Neuronal stem cell (in vitro differentiated cells): Measurements from ENCODE around the gene MICU1.
"Not testable (repeated sequence)": the region's sequence is repeated elsewhere in the genome, so short reads cannot be mapped to it uniquely, and the experiment has no call there.

ENCODE experiments used
- DNase-seq: peaks from one replicate; pipeline ENCODE4 v3.0.0-alpha.2; 2013; ENCODE audit warnings: low spot score
- H2AFZ ChIP-seq: one replicate; pipeline ENCODE4 v1.6.1; 2013; ENCODE audit warnings: mild to moderate bottlenecking, low read length, inconsistent platforms
- H2AK5ac ChIP-seq: 2 replicates; pipeline ENCODE4 v1.6.1; 2013; ENCODE audit warnings: low read depth, mild to moderate bottlenecking, inconsistent platforms, low read length, moderate library complexity, mixed read lengths
- H2BK120ac ChIP-seq: 2 replicates; pipeline ENCODE4 v1.6.1; 2013; ENCODE audit warnings: low read depth, mild to moderate bottlenecking, inconsistent platforms, low read length, moderate library complexity, mixed read lengths
- H2BK12ac ChIP-seq: one replicate; pipeline ENCODE4 v1.6.1; 2013; ENCODE audit warnings: low read length, inconsistent platforms
- H2BK15ac ChIP-seq: 2 replicates; pipeline ENCODE4 v1.6.1; 2013; ENCODE audit warnings: mild to moderate bottlenecking, low read length, inconsistent platforms, mixed read lengths
- H2BK5ac ChIP-seq: one replicate; pipeline ENCODE4 v1.6.1; 2013; ENCODE audit warnings: inconsistent platforms, mild to moderate bottlenecking, low read length, moderate library complexity
- H3K14ac ChIP-seq: one replicate; pipeline ENCODE4 v1.6.1; 2013; ENCODE audit warnings: low read length, inconsistent platforms
- H3K18ac ChIP-seq: 2 replicates; pipeline ENCODE4 v1.6.1; 2013; ENCODE audit warnings: low read length, inconsistent platforms
- H3K23ac ChIP-seq: 2 replicates; pipeline ENCODE4 v1.6.1; 2013; ENCODE audit warnings: low read depth, mild to moderate bottlenecking, mixed read lengths, low read length, inconsistent platforms; ENCODE audit not compliant: poor library complexity
- H3K27ac ChIP-seq: replicated peaks from 3 replicates; pipeline ENCODE4 v1.5.1; 2013; ENCODE audit warnings: low read length, inconsistent platforms
- H3K27me3 ChIP-seq, 3 experiments: 2 replicates each; pipeline ENCODE4 v1.6.1; 2013; ENCODE audit warnings: low read length in 3 of 3, mild to moderate bottlenecking in 2 of 3, inconsistent platforms in 1 of 3, low read depth in 1 of 3, mixed read lengths in 1 of 3, moderate library complexity in 1 of 3; ENCODE audit not compliant: control insufficient read depth in 3 of 3, insufficient read depth in 3 of 3
- H3K36me3 ChIP-seq, 2 donors: replicated peaks in 1 of 2; 2 replicates each; pipeline ENCODE4 v1.6.1; 2013; ENCODE audit warnings: low read length in 2 of 2; ENCODE audit not compliant: control insufficient read depth in 2 of 2, insufficient read depth in 2 of 2
- H3K4ac ChIP-seq: 2 replicates; pipeline ENCODE4 v1.6.1; 2013; ENCODE audit warnings: inconsistent platforms, mild to moderate bottlenecking, low read length, moderate library complexity
- H3K4me1 ChIP-seq, 2 donors: 1 replicate in 1 of 2; 2 replicates in 1 of 2; pipeline ENCODE4 v1.6.1; 2013; ENCODE audit warnings: low read length in 2 of 2, low read depth in 1 of 2; ENCODE audit not compliant: control insufficient read depth in 2 of 2, insufficient read depth in 1 of 2
- H3K4me2 ChIP-seq: one replicate; pipeline ENCODE4 v1.6.1; 2013; ENCODE audit warnings: mild to moderate bottlenecking, low read length, inconsistent platforms; ENCODE audit not compliant: insufficient read depth, poor library complexity, severe bottlenecking
- H3K4me3 ChIP-seq, 2 donors: 2 replicates each; pipeline ENCODE4 v1.5.1; 2013; ENCODE audit warnings: low read length in 2 of 2, mild to moderate bottlenecking in 2 of 2, inconsistent platforms in 1 of 2, moderate library complexity in 1 of 2
- H3K79me1 ChIP-seq: one replicate; pipeline ENCODE4 v1.6.1; 2013; ENCODE audit warnings: low read depth, mild to moderate bottlenecking, inconsistent platforms, low read length, moderate library complexity
- H3K9ac ChIP-seq: one replicate; pipeline ENCODE4 v1.6.1; 2013; ENCODE audit warnings: mild to moderate bottlenecking, low read depth, low read length, inconsistent platforms; ENCODE audit not compliant: poor library complexity
- H3K9me3 ChIP-seq, 2 donors: replicated peaks in 1 of 2; 2 replicates each; pipeline versions ENCODE3 to v1.6.1; 2013; ENCODE audit warnings: low read length in 2 of 2, mild to moderate bottlenecking in 2 of 2, inconsistent platforms in 1 of 2, low read depth in 1 of 2, mixed read lengths in 1 of 2, moderate library complexity in 1 of 2; ENCODE audit not compliant: control insufficient read depth in 2 of 2, insufficient read depth in 1 of 2
- H4K8ac ChIP-seq: one replicate; pipeline ENCODE4 v1.6.1; 2013; ENCODE audit warnings: low read depth, mild to moderate bottlenecking, inconsistent platforms, low read length, moderate library complexity
- H4K91ac ChIP-seq: one replicate; pipeline ENCODE4 v1.6.1; 2013; ENCODE audit warnings: low read length, low read depth, mild to moderate bottlenecking, inconsistent platforms; ENCODE audit not compliant: poor library complexity
- WGBS, 2 donors: extraction: QIAGEN DNeasy Blood & Tissue Kit; methylation state at CpG; one replicate each; pipeline ENCODE4 v1.1.7; 2013; ENCODE audit warnings: missing lambda C conversion rate in 2 of 2, mixed read lengths in 1 of 2; ENCODE audit not compliant: insufficient read length in 2 of 2, insufficient replicate concordance in 1 of 2; ENCODE audit errors: extremely low coverage in 2 of 2; 5-methylcytosine and 5-hydroxymethylcytosine counted together

The MICU1 gene

GRCh38 chr10:72407471-72407870 lies 218.4 kb downstream of the MICU1 start:
- Histone ChIP-seq H3K18ac (no peak overlapping the region), H2AFZ (no peak overlapping the region)
- WGBS, 2 donors: no CpG with 5 or more reads among the region's 3 CpGs

GRCh38 chr10:72395581-72395980 lies 230.3 kb downstream of the MICU1 start:
- H2BK120ac ChIP-seq, H4K91ac ChIP-seq, H3K9me3 ChIP-seq, H3K9ac ChIP-seq, H2BK15ac ChIP-seq, H3K36me3 ChIP-seq, H3K23ac ChIP-seq, H3K4me2 ChIP-seq, H3K27me3 ChIP-seq, H3K27ac ChIP-seq, H3K18ac ChIP-seq, H3K4me1 ChIP-seq, H2AK5ac ChIP-seq, H2BK12ac ChIP-seq, H3K4me3 ChIP-seq, H4K8ac ChIP-seq, H2BK5ac ChIP-seq, H3K79me1 ChIP-seq, H3K14ac ChIP-seq, DNase-seq, H3K4ac ChIP-seq: not testable (repeated sequence)
- no CpG with 5 or more reads among the region's 3 CpGs for WGBS, 2 donors
- peak overlapping the region; percentile 49 for H2AFZ ChIP-seq

More at GRCh38 chr10:72407471-72407870, 218.4 kb downstream of the MICU1 start:
- Histone ChIP-seq H2AK5ac (no peak overlapping the region), H3K4ac (no peak overlapping the region), H4K8ac (no peak overlapping the region), H3K27ac (no peak overlapping the region), H3K9ac (no peak overlapping the region), H2BK5ac (no peak overlapping the region), H3K4me1 (no peaks in the 10 kb centered on the region), H3K79me1 (no peaks in the 10 kb centered on the region), H3K36me3 (peaks cover 0 to 7% of the 10 kb centered on the region in 2 donors), H2BK15ac (no peak overlapping the region), H3K4me2 (no peak overlapping the region), H2BK120ac (no peak overlapping the region), H3K4me3 (no peak overlapping the region), H3K27me3 (no peaks in the 10 kb centered on the region), H3K9me3 (no peaks in the 10 kb centered on the region), H2BK12ac (no peak overlapping the region), H3K23ac (no peak overlapping the region), H3K14ac (no peak overlapping the region), H4K91ac (no peak overlapping the region)
- DNase-seq: no peak

- H3K4me1 ChIP-seq: peaks cover 6 to 13% of the 10 kb centered on the region in 2 donors
- no peak overlapping the region for H3K27ac ChIP-seq
- H3K18ac ChIP-seq: no peak overlapping the region
- H2BK120ac ChIP-seq: no peak overlapping the region
- peaks cover 0 to 4% of the 10 kb centered on the region in 2 donors for H3K36me3 ChIP-seq
- no peak overlapping the region for H3K4ac ChIP-seq
- H3K4me3 ChIP-seq: no peak overlapping the region
- H3K4me2 ChIP-seq: no peak overlapping the region
- H4K91ac ChIP-seq: no peak overlapping the region
- H2AFZ ChIP-seq: no peak overlapping the region
- H3K9me3 ChIP-seq: no peaks in the 10 kb centered on the region
- H2BK12ac ChIP-seq: no peak overlapping the region
- H3K27me3 ChIP-seq: no peaks in the 10 kb centered on the region
- no peak overlapping the region for H2AK5ac ChIP-seq
- peaks cover 1% of the 10 kb centered on the region for H3K79me1 ChIP-seq
- DNase-seq: no peak
- WGBS, 2 donors: no CpG with 5 or more reads among the region's 1 CpG
- H4K8ac ChIP-seq: no peak overlapping the region
- H2BK15ac ChIP-seq: no peak overlapping the region
- H3K23ac ChIP-seq: no peak overlapping the region
- H2BK5ac ChIP-seq: no peak overlapping the region
- no peak overlapping the region for H3K14ac ChIP-seq
- no peak overlapping the region for H3K9ac ChIP-seq
Measured at GRCh38 chr10:72392571-72392970, 233.3 kb downstream of the MICU1 start.

- H3K4me2 ChIP-seq: no peak overlapping the region
- H3K18ac ChIP-seq: no peak overlapping the region
- peaks cover 1% of the 10 kb centered on the region for H3K79me1 ChIP-seq
- H3K36me3 ChIP-seq: peaks cover 0 to 4% of the 10 kb centered on the region in 2 donors
- no peak overlapping the region for H3K9ac ChIP-seq
- H2AFZ ChIP-seq: no peak overlapping the region
- no peak overlapping the region for H4K8ac ChIP-seq
- no peaks in the 10 kb centered on the region for H3K9me3 ChIP-seq
- no peak overlapping the region for H3K4ac ChIP-seq
- no peak overlapping the region for H3K27ac ChIP-seq
- H2AK5ac ChIP-seq: no peak overlapping the region
- no peaks in the 10 kb centered on the region for H3K27me3 ChIP-seq
- no peak overlapping the region for H3K4me3 ChIP-seq
- no peak overlapping the region for H2BK15ac ChIP-seq
- DNase-seq: no peak
- peaks cover 6 to 13% of the 10 kb centered on the region in 2 donors for H3K4me1 ChIP-seq
- no CpG with 5 or more reads among the region's 2 CpGs for whole genome bisulfite sequencing, 2 donors
- H3K23ac ChIP-seq: no peak overlapping the region
- H2BK12ac ChIP-seq: no peak overlapping the region
- no peak overlapping the region for H2BK5ac ChIP-seq
- no peak overlapping the region for H3K14ac ChIP-seq
- no peak overlapping the region for H4K91ac ChIP-seq
- H2BK120ac ChIP-seq: no peak overlapping the region
Measured at GRCh38 chr10:72390764-72391163, 235.1 kb downstream of the MICU1 start.
